ENCODE results near the gene SMC3. TPM values are rescaled to one million over a fixed set of nuclear protein-coding genes. Genes with fewer than 3 reads are reported as not detected.

Gene SMC3
- total and polyA plus RNA-seq, 4 donors, result 14.7 to 35.8 (median 26.2) TPM

GRCh38 chr10:110566472-110567200 is 859 bp upstream of the SMC3 start:
- 47% methylated on average over 19 of the region's 19 CpGs for WGBS, 2 donors
- Histone ChIP-seq H3K9me3 (ENCODE audit: control insufficient read depth, low read length) (no peaks in the 10 kb centered on the region), H3K27me3 (ENCODE audit: control insufficient read depth in 1 of 2, insufficient read depth in 2 of 2, low read length in 1 of 2) (no peaks in the 10 kb centered on the region), H3K4me1 (ENCODE audit: control insufficient read depth in 1 of 2, insufficient read depth in 2 of 2, low read length in 2 of 2) (peaks cover 0 to 2% of the 10 kb centered on the region in 2 donors), H3K36me3 (ENCODE audit: control insufficient read depth in 1 of 2, insufficient read depth in 2 of 2, low read length in 1 of 2) (no peaks in the 10 kb centered on the region), H3K27ac (ENCODE audit: low read depth in 1 of 2, low read length in 2 of 2) (no peak overlapping the region), H3K4me3 (ENCODE audit: low read length in 2 of 2) (peak overlapping the region in 1 of 2 donors; percentile 63)
- no peak for DNase-seq
- intact Hi-C loops (cut with DNase I), result no loop called here
- no peak for ATAC-seq (ENCODE audit: low FRiP score)

- no peaks in the 10 kb centered on the region for H3K9me3 ChIP-seq (ENCODE audit: control insufficient read depth, low read length)
- 0 to 1% methylated on average over 36 to 40 of the region's 40 CpGs for WGBS, 2 donors
- ATAC-seq (ENCODE audit: low FRiP score) (peak; percentile 79), DNase-seq (peak in 1 of 2 donors; percentile 78)
- no peaks in the 10 kb centered on the region for H3K36me3 ChIP-seq (ENCODE audit: control insufficient read depth in 1 of 2, insufficient read depth in 2 of 2, low read length in 1 of 2)
- peaks cover 0 to 3% of the 10 kb centered on the region in 2 donors for H3K4me1 ChIP-seq (ENCODE audit: control insufficient read depth in 1 of 2, insufficient read depth in 2 of 2, low read length in 2 of 2)
- intact Hi-C loops (cut with DNase I), result no loop called here
- H3K27ac ChIP-seq (ENCODE audit: low read depth in 1 of 2, low read length in 2 of 2), result peak overlapping the region in 1 of 2 donors; percentile 12
- no peaks in the 10 kb centered on the region for H3K27me3 ChIP-seq (ENCODE audit: control insufficient read depth in 1 of 2, insufficient read depth in 2 of 2, low read length in 1 of 2)
- H3K4me3 ChIP-seq (ENCODE audit: low read length in 2 of 2), result peak overlapping the region; percentile 76 to 99
These were observed 700 bp downstream of the SMC3 start for GRCh38 chr10:110568055-110568735.

DNA sequence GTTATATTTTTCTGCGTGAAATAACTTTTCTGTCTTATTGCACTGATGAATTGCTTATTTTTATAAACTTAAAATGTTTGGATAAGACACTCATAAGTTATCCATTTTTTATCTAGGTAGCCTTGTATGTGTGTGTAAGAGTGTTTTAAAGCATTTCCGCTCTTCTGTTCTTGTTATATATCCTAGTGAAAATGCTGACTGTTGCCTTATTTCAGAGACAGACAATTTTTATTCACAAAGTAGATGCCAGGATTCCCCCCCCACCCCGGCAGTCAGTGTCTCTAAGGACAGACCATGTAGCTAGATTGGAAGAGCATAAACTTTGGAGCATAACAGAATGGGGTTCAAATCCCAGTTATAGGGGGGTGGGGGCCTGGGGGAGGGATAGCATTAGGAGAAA is 1.6 kb downstream of the SMC3 start:
- no peaks in the 10 kb centered on the region for H3K36me3 ChIP-seq (ENCODE audit: control insufficient read depth in 1 of 2, insufficient read depth in 2 of 2, low read length in 1 of 2)
- H3K4me3 ChIP-seq (ENCODE audit: low read length in 2 of 2), result peak overlapping the region in 1 of 2 donors; percentile 14
- H3K4me1 ChIP-seq (ENCODE audit: control insufficient read depth in 1 of 2, insufficient read depth in 2 of 2, low read length in 2 of 2), result peaks cover 0 to 3% of the 10 kb centered on the region in 2 donors
- H3K27ac ChIP-seq (ENCODE audit: low read depth in 1 of 2, low read length in 2 of 2), result no peak overlapping the region
- 61 to 65% methylated on average over 3 of the region's 3 CpGs for WGBS, 2 donors
- H3K9me3 ChIP-seq (ENCODE audit: control insufficient read depth, low read length), result no peaks in the 10 kb centered on the region
- DNase-seq (no peak), ATAC-seq (ENCODE audit: low FRiP score) (no peak)
- H3K27me3 ChIP-seq (ENCODE audit: control insufficient read depth in 1 of 2, insufficient read depth in 2 of 2, low read length in 1 of 2), result no peaks in the 10 kb centered on the region
- intact Hi-C loops (cut with DNase I), result no loop called here

- intact Hi-C loops (cut with DNase I), result no loop called here
- H3K4me3 ChIP-seq (ENCODE audit: low read length in 2 of 2), result peak overlapping the region in 1 of 2 donors; percentile 14
These were observed 2.2 kb downstream of the SMC3 start for GRCh38 chr10:110569736-110570135.

GRCh38 chr10:110571093-110571743 is 3.7 kb downstream of the SMC3 start:
- intact Hi-C loops (cut with DNase I), result no loop called here
- Histone ChIP-seq H3K4me1 (ENCODE audit: control insufficient read depth in 1 of 2, insufficient read depth in 2 of 2, low read length in 2 of 2) (peaks cover 0 to 5% of the 10 kb centered on the region in 2 donors), H3K9me3 (ENCODE audit: control insufficient read depth, low read length) (no peaks in the 10 kb centered on the region), H3K27me3 (ENCODE audit: control insufficient read depth in 1 of 2, insufficient read depth in 2 of 2, low read length in 1 of 2) (no peaks in the 10 kb centered on the region), H3K4me3 (ENCODE audit: low read length in 2 of 2) (no peak overlapping the region), H3K27ac (ENCODE audit: low read depth in 1 of 2, low read length in 2 of 2) (no peak overlapping the region), H3K36me3 (ENCODE audit: control insufficient read depth in 1 of 2, insufficient read depth in 2 of 2, low read length in 1 of 2) (no peaks in the 10 kb centered on the region)
- WGBS, 2 donors, result 71 to 72% methylated on average over 2 of the region's 2 CpGs
- DNase-seq (no peak), ATAC-seq (ENCODE audit: low FRiP score) (no peak)

More at GRCh38 chr10:110569736-110570135, 2.2 kb downstream of the SMC3 start:
- DNase-seq, result no peak
- Histone ChIP-seq H3K9me3 (ENCODE audit: control insufficient read depth, low read length) (no peaks in the 10 kb centered on the region), H3K36me3 (ENCODE audit: control insufficient read depth in 1 of 2, insufficient read depth in 2 of 2, low read length in 1 of 2) (no peaks in the 10 kb centered on the region), H3K27me3 (ENCODE audit: control insufficient read depth in 1 of 2, insufficient read depth in 2 of 2, low read length in 1 of 2) (no peaks in the 10 kb centered on the region), H3K27ac (ENCODE audit: low read depth in 1 of 2, low read length in 2 of 2) (no peak overlapping the region), H3K4me1 (ENCODE audit: control insufficient read depth in 1 of 2, insufficient read depth in 2 of 2, low read length in 2 of 2) (peaks cover 0 to 3% of the 10 kb centered on the region in 2 donors)
- WGBS, 2 donors, result 97 to 100% methylated on average over 1 of the region's 1 CpG
- ATAC-seq (ENCODE audit: low FRiP score), result no peak

- DNase-seq, result no peak
- Histone ChIP-seq H3K4me1 (ENCODE audit: control insufficient read depth in 1 of 2, insufficient read depth in 2 of 2, low read length in 2 of 2) (peaks cover 0 to 5% of the 10 kb centered on the region in 2 donors), H3K9me3 (ENCODE audit: control insufficient read depth, low read length) (no peaks in the 10 kb centered on the region), H3K27me3 (ENCODE audit: control insufficient read depth in 1 of 2, insufficient read depth in 2 of 2, low read length in 1 of 2) (no peaks in the 10 kb centered on the region), H3K4me3 (ENCODE audit: low read length in 2 of 2) (no peak overlapping the region), H3K36me3 (ENCODE audit: control insufficient read depth in 1 of 2, insufficient read depth in 2 of 2, low read length in 1 of 2) (no peaks in the 10 kb centered on the region), H3K27ac (ENCODE audit: low read depth in 1 of 2, low read length in 2 of 2) (no peak overlapping the region)
- no peak for ATAC-seq (ENCODE audit: low FRiP score)
- intact Hi-C loops (cut with DNase I), result no loop called here
- WGBS, 2 donors, result 70 to 77% methylated on average over 2 of the region's 2 CpGs
These were observed 5.4 kb downstream of the SMC3 start for GRCh38 chr10:110572862-110573261.

GRCh38 chr10:110574420-110574819 is 6.9 kb downstream of the SMC3 start:
- H3K27ac ChIP-seq (ENCODE audit: low read depth in 1 of 2, low read length in 2 of 2), result no peak overlapping the region
- DNase-seq, result no peak
- H3K4me3 ChIP-seq (ENCODE audit: low read length in 2 of 2), result no peak overlapping the region
- H3K36me3 ChIP-seq (ENCODE audit: control insufficient read depth in 1 of 2, insufficient read depth in 2 of 2, low read length in 1 of 2), result no peaks in the 10 kb centered on the region
- ATAC-seq (ENCODE audit: low FRiP score), result no peak
- WGBS, 2 donors, result 63 to 72% methylated on average over 5 of the region's 5 CpGs
- H3K9me3 ChIP-seq (ENCODE audit: control insufficient read depth, low read length), result no peaks in the 10 kb centered on the region
- H3K4me1 ChIP-seq (ENCODE audit: control insufficient read depth in 1 of 2, insufficient read depth in 2 of 2, low read length in 2 of 2), result peaks cover 0 to 5% of the 10 kb centered on the region in 2 donors
- intact Hi-C loops (cut with DNase I), result no loop called here
- H3K27me3 ChIP-seq (ENCODE audit: control insufficient read depth in 1 of 2, insufficient read depth in 2 of 2, low read length in 1 of 2), result no peaks in the 10 kb centered on the region

- Histone ChIP-seq H3K27ac (ENCODE audit: low read depth in 1 of 2, low read length in 2 of 2) (no peak overlapping the region), H3K9me3 (ENCODE audit: control insufficient read depth, low read length) (no peaks in the 10 kb centered on the region), H3K27me3 (ENCODE audit: control insufficient read depth in 1 of 2, insufficient read depth in 2 of 2, low read length in 1 of 2) (no peaks in the 10 kb centered on the region), H3K4me3 (ENCODE audit: low read length in 2 of 2) (no peak overlapping the region), H3K4me1 (ENCODE audit: control insufficient read depth in 1 of 2, insufficient read depth in 2 of 2, low read length in 2 of 2) (peaks cover 0 to 5% of the 10 kb centered on the region in 2 donors), H3K36me3 (ENCODE audit: control insufficient read depth in 1 of 2, insufficient read depth in 2 of 2, low read length in 1 of 2) (no peaks in the 10 kb centered on the region)
- 41 to 42% methylated on average over 5 of the region's 5 CpGs for WGBS, 2 donors
- intact Hi-C loops (cut with DNase I), result no loop called here
- DNase-seq (no peak), ATAC-seq (ENCODE audit: low FRiP score) (no peak)
These were observed 8.7 kb downstream of the SMC3 start for GRCh38 chr10:110576220-110576619.

Data from aorta (tissue), 5 donors.